GM18519 (cell line): ENCODE data around the gene PDE4D.

Experiments used
- ATAC-seq: cut with Tn5 transposase; IDR thresholded peaks from one replicate; pipeline ENCODE4 v1.9.1; 2021; ENCODE audit warnings: mild to moderate bottlenecking, moderate library complexity; ENCODE audit not compliant: unreplicated experiment, low FRiP score

PDE4D gene

DNA sequence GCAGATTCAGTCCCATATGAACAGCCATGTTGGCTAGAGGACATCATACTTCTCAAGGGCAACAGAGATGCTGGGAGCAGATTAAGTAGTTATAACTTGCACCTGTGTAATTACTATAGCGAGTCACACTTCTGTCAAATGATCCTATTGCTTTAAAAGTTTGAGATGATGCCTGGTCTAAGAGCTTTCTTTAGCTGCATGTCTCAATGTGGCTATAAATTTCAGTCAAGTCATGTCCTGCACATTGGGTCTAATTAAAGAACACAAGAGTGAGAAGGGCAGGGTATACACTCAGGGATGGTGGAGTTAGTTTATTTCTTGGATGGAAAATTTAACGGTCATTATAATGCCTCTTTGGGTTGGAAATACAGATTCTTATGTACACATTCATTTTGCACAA is 753.4 kb downstream of the PDE4D start:
- ATAC-seq: peak; percentile 1

DNA sequence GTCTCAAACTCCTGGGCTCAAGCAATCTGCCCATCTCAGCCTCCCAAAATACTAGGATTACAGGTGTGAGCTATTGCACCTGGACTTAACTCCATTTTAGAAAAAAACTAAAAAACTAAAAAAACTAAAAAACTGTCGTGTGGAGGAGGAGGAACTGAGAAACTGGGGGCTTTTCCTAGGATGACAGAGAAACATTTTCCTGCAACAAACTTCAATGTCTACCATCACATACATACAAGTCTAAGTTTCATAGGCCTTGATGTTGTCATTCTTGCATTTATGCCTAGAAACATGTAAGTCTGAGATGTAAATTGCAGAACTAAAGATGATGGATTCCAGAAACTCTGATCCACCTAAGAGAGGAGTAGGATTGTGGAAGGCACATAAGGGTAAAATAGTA is 753.8 kb downstream of the PDE4D start:
- peak; percentile 32 for ATAC-seq

DNA sequence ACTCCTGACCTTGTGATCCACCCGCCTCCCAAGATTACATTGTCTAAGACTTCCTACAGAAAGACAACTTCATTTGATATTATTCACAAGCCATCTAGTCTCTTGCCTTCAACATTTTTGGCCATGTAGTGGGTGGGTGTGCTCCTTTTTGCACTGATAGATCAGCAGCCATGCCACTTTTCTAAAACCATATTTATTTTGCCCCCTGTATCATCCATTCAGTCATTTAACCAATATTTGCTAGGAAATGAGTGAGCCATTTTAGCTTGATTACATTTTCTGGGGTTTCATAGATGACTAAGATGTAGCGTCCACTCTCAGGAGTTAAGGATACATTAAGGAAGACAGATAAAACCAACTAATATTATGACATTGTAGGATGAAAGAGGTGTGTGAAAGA is 755.0 kb downstream of the PDE4D start:
- ATAC-seq: no peak

DNA sequence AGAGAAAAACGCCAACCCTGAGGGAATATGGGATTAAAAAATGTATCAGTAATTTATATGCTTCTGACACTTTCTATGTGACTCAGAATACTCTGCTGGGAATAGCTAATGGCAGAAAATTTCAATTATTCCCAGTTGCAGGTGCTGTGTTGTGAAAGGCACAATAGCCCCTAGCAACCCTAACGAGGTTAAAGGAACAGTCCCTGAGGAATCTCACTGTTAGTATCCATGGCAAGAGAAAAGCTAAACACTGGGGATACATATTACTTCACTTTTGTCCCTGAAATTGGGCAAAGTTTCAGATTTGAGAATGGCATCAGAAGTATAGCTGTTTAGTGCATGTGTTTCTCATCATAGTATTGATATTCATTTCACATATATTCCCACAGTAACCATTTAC is 755.7 kb downstream of the PDE4D start:
- no peak for ATAC-seq

DNA sequence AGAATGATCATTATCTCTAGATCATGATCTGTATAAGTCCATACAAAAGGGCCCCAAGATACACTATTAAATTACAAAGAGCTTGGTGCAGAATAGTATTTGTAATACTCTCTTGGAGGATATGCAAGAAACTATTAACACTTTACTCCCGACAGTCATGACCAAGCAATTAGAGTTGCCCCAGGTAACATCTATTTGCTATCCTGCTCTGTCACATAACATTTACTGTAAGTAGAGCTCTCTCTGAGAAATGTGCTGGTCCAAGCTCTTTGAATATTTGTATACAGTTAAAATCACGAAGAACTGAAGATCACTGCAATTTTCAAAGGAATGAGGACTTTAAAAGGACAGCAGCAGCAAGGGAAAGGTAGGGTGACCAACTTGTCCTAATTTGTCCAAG is 757.0 kb downstream of the PDE4D start:
- no peak for ATAC-seq

DNA sequence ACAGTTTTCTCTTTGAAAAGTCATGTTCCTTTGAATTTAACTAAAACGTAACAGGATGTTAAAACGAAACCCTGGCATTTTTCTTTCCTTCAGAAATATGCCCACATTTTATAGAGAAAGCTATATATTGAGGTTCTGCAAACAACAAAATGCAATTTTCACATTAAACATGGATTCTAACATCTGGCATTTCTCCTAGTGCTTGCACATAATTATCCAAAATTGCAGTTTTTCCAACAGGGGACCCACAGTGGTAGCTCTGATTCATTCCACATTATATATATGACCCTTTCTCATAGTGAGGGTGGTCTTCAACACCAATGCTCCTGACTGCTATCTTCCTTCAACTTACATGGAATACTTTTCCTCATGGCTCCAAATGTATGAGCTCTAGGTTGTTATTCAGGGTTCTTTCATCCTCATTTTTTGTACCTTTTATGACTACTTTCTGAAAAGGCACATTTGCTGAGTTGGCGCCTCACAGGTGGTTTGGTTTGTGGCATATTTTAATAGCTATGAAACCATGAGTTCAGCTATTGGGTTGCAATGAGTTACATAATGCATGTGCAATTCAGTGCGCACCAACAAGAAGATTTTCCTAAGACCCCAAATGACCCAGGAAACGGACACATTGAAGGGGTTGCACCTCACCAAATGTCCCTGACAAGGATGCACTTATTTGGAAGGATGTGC is 758.9 kb downstream of the PDE4D start:
- ATAC-seq: no peak

DNA sequence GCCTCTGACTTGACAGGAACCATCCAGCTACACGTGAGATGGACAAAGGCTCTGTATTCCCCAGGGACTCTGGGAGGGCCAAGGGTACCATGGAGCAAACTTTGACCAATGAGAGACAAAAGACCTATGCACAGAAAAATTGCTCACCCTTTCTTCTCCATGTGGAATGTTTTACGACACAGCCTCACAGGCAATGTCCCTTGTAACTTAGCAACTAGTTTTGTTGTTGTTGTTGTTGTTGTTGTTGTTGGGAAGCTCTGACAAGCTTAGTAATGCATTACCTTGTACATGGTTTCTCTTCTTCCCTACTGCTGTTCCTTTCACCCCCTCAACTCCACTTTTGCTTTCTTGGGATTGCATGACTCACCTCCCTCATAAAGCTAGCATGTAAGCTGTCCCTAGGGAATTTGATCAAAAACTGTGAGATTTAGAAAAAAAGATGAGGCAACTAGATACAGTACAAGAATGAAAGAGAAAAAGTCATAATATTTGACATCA is 759.7 kb downstream of the PDE4D start:
- no peak for ATAC-seq

DNA sequence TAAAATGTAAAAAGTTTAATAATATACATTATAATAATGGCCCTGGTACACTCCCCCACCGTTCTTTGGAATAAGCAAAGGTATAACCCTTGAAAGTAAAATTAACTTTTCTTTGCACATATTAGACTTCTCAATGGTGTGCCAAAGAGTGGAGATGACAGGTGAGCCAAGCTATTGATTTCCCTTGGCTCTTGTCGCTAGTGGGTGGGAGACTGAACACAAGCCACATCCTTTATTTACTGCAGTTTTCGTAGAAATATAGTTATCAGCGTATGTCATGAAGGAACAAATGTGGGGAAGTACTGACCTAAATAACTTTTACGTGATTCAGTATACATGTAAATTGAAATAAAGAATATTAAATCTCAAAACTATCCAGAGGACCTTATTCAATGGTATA is 761.4 kb downstream of the PDE4D start:
- no peak for ATAC-seq

DNA sequence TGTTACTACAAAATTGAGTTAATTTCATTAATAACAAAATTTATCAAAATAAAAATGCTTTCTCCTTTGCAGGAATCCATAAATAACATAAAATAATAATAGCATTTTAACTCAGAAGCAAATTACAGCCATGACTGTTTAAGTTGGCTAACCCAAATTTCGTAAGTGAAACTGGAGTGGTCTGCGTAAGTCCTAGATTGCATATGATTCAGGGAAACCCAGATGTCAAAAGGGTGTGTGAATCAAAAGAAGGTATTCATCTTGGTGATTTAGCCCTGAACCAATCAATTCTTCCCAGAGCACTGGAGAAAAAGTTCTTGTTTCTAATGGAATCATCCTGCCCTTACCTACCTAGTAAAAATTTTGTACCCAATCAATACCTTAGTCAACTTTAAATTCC is 763.1 kb downstream of the PDE4D start:
- no peak for ATAC-seq

DNA sequence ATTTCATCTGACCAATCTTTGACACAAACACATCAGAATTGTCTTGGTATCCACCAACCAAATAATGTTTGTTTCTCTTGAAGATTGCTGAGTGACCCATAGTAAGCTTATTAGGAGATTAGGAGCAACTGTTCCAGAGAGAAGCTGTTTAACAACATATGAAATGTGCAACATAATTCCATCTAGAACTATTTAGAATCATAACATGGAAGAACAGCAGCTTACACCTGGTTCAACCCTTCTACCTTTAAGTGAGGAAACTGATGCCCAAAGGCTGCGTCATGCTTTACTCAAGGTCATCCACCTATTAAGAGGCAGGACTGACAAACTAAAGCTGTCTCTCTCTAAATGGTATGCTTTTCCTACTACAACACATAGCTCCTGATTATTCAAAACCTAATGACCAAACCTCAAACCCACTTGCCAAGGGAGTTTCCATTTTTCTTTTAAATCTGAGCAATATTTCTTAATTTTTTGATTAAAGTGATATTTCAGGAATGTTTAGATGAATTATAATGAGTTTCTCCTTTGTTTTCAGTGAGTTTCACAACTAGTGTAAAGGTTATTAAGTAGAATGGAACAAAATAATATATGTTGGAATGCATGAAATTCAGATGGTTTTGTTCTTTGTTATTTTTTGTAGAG is 764.8 kb downstream of the PDE4D start:
- no peak for ATAC-seq

DNA sequence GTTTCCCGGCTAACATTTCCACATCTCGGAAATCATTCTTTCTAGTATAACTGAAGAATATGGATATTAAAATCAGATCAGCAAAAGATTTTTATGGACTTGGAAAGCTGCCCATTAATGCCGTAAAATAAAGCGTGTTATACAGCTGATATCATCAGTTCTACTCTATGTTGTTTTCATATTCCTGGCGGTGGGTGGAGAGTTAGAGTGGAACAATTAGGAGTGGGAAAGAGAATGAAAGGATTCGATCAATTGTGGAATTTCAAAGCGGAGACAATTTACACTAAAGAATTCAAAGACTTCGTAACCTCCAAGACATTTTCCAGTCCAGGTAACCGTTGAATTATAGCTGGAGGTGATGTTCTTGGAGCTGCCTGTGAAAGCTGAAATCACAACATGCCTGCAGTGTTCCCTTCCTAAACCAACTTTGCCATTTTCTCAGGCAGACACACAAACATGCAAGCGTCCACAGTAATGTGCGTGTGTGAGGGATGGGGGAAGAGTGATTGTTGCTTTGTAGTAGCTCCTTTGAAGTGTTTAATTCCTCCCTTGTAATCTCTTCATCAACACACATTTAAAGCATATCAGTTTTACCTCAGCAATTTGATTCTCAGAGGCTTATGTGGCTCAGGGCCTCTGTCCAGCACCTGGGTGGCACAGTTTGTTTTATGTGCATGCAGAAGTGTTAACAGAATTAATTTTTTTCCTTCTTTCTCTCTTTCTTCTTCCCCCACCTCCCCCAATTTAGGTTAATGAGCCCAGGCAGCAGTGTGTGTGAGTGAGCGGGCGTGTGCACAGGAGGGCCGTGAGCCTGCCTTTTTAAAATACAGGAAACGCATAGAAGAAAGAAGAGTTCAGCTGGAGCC is 766.6 kb downstream of the PDE4D start:
- ATAC-seq: no peak

DNA sequence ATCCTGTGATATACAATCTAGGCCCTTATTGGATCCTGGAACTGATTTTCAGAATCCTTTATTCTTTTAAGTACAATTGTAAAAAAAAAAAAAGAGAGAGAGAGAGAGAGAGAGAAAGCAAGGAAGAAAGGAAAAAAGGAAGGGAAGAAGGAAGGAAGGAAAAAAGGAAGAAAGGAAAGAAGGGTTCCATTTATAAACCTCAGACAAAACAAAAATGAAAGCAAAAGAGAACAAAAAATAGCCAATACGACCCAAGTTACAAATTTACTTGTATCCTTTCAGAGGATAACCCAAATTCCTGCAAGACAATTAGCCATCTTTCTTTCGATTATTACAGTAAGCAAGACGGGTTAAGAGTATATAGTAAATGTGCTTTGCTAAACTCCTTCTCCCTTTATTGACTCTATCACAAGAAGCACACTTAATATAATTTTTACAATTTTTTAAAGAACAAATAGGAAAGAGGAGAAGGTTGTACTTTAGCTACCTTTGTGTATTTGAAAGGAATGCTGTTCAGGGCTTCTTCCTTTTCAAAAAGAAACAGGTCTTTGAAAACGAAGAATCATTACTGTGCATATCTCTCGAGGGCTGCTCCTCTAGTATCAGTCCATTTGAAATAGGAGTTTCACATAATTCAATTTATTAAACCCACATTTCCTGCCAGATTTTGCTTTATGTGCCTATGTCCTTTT is 767.4 kb downstream of the PDE4D start:
- ATAC-seq: no peak

DNA sequence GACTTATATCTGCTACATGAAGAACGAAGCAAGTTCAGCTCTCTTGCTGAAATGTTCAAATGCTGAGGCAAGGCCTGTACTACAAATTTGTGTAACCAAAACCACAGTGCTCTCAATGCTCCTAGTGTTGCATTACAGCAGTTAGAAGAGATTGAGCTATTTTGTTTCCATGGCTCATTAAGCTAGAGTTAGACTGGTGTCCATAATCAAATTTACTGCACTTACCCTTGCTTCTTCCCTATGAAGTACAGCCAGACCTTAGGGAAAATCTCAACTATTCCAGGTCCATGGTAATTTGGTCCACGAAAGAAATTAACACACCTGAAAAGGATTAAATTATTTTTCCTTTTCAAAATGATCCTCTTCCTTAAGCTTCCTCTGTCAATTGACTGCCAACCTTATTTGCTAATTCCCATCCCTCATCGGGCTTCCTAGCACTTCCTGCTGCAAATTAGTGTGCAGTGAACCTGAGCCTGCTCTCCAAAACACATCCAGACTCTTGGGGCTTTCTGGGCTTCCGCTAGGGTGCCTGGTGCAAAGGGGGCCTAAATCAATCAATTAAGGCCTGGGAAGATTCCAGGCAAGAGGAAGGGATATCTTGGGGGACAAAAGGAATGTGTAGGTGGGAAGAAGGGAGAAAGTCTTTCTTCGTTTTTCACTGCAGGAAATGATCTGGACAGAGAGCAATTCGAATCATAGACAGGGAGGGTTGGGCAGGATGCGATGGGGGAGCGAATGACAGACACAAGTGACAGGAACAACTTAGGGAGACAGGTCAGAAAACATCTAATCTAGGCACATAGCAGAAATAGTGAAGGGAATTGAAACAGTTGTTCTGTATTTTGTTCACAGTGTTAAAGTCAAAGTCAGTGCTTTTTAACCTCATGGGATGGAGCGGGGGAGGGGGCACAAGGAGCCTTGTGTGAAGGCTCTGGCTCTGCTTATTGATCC is 768.2 kb downstream of the PDE4D start:
- no peak for ATAC-seq

DNA sequence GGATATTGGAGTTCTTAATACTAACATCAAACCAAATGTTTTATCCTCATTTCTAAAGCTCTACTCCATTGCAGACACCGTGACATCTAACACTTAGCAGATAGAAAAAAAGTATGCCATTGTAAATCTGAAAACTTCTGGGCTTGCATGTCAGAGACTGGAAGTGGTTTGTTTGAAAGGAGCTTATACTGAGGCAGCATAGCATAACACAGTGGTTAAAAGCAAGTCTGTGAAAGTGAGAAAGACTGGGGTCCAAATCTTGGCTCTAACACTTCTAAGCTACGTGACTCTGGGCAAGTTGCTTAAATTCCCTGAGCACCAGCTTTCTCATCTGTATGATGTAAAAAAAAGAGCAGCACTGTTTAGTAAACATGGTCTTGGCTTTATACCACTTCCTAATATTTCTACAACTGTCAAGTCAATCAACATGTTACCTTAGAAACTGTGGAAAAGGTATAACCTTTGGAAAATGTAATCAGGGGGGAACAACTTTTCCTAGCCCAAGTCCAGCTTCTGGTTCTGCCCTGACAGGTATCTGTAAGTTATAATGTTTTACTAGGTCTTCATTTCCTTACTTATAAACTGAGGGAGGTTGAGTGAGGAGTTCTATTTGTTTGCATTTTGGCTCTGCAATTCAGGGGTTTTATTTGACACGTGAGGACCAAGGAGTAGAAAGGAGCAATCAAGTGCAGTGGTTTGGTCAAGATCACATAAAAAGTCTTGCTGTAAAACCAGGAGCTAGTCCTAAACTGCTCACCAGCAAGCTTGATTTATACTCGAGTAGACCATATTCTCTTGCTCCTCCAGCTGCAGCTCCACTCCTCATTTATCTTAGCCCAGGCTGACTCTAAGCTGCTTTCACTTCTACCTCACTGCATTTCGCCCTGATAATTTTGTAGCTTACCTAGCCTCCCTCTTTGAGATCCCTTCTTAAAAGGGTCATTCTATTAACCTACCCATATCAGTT is 769.6 kb downstream of the PDE4D start:
- ATAC-seq: peak; percentile 48

DNA sequence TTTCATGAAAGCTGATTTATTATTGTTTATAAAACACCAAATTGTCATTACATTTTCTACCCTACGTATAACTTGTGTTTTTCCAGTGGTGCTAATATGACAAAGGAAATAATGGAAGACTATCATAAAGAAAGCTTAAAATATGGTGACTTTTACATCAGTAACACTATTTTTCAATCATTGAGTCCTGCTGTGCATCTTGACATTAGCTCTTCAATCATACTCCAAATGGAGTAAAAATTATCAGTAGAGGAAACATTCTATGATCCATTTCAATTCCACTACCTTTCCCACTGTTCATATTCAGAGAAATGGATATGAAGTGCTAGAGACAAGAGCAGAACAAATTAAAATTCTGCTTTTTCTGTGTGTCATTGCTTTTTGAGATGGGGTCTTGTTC is 774.0 kb downstream of the PDE4D start:
- no peak for ATAC-seq

DNA sequence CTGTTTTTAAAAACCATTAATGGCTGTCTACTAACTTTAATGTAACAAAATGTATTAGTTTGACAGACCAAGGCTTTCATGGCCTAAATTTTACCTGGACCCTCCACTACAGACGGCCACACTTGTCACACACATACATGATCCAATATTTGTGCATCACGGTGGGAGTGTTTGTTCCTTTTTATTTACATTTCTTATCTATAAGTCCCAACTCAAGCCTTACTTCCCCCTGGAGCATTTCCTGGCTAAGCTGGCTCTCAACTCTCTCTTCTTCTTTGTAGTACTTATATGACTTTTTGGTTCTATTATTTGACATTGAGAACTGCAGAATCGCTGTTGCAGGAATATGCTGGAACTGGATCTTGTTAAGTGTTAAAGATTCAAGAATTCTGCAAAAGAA is 776.2 kb downstream of the PDE4D start:
- no peak for ATAC-seq

DNA sequence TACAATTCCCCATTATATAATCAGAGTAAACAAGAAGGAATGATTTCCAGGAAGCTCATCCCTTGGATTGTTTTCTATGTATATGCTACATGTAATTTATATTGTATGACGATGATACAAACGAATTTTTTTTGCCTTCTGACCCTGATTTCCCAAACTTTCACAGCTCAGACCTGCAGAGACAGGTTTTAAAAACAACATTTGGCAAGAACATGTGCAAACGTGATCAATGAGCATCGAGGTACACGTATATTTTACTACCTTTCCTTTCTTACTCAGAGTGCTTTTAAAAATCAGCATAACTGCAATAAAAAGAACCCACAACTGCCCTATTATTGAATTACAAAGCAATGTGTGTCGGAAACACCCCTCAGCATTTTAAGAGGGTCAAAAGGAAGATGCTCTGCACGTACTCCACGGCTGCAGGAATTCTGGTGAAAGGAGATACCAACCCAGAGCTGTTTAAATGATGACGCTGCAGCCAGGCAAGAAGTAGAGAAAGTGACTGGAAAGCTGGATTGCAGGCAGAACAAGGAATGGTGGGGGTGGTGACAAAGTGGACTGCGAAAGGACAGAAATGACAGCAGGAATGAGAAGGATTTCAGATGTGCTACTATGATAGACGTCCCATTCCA is 777.2 kb downstream of the PDE4D start:
- ATAC-seq: no peak

DNA sequence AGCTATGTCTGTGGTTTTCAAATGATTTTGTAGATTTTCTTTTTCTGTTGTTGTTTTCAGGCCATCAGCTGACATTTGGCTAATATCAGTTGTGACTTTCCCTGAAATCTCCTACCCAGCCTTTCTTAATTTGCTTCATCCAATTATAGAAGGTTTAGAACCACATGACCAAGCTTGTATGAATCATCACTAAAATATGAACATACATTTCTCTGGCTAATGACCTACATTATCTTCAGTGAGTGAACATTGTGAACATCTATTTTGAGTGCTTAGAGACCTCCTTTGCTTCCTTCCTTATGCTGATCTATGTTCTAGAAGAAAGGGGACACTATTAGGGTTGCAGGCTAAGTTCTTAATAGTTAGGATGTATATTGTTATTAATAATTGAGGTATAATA is 778.2 kb downstream of the PDE4D start:
- ATAC-seq: no peak
